DND-41 (cell line): ENCODE results near the gene MIDN.
A peak's percentile ranks its signal among the peaks of the same experiment; 100 is the strongest.

Source experiments
- ATAC-seq: fragments of 200-7000 bp; cut with Tn5 transposase; 3 replicates; pipeline ENCODE4 v1.9.1; 2021; ENCODE audit warnings: low read depth; ENCODE audit not compliant: insufficient read depth
- DNase-seq: peaks from one replicate; pipeline ENCODE4 v3.0.0-alpha.2; 2020
- H2AFZ ChIP-seq: 2 replicates; pipeline ENCODE4 v1.6.0; 2012; ENCODE audit warnings: low read depth, low read length
- H3K27ac ChIP-seq: 2 replicates; pipeline ENCODE4 v1.5.1; 2012; ENCODE audit warnings: low read length, inconsistent platforms
- H3K27me3 ChIP-seq: fragments of 200-600 bp; sonication (generic); 2 replicates; pipeline ENCODE4 v1.6.0; 2012; ENCODE audit warnings: low read length, mild to moderate bottlenecking, inconsistent platforms; ENCODE audit not compliant: insufficient read depth, poor library complexity
- H3K36me3 ChIP-seq: 2 replicates; pipeline ENCODE4 v1.5.1; 2012; ENCODE audit warnings: low read length, inconsistent platforms; ENCODE audit not compliant: insufficient read depth
- H3K4me1 ChIP-seq: 2 replicates; pipeline ENCODE4 v1.5.1; 2012; ENCODE audit warnings: mild to moderate bottlenecking, low read length; ENCODE audit not compliant: insufficient read depth
- H3K4me2 ChIP-seq: 2 replicates; pipeline ENCODE4 v1.6.0; 2012; ENCODE audit warnings: mild to moderate bottlenecking, moderate library complexity, low read length, inconsistent platforms; ENCODE audit not compliant: insufficient read depth
- H3K4me3 ChIP-seq, 2 experiments: fragments of 200-600 bp in 1 of 2; shearing (Covaris generic) in 1 of 2; 2 replicates each; pipeline ENCODE4 v1.5.1; 2012 to 2016; ENCODE audit warnings: inconsistent platforms in 2 of 2, low read length in 2 of 2, mild to moderate bottlenecking in 2 of 2, low read depth in 1 of 2, moderate library complexity in 1 of 2
- H3K79me2 ChIP-seq: 2 replicates; pipeline ENCODE4 v1.6.0; 2012; ENCODE audit warnings: low read length, inconsistent platforms; ENCODE audit not compliant: insufficient read depth
- H3K9ac ChIP-seq: 2 replicates; pipeline ENCODE4 v1.6.0; 2012; ENCODE audit warnings: low read depth, mild to moderate bottlenecking, inconsistent platforms, low read length, moderate library complexity
- H3K9me3 ChIP-seq: 2 replicates; pipeline ENCODE4 v1.5.1; 2012; ENCODE audit warnings: low read length, moderate library complexity, mild to moderate bottlenecking, inconsistent platforms; ENCODE audit not compliant: insufficient read depth, severe bottlenecking
- H4K20me1 ChIP-seq: 2 replicates; pipeline ENCODE4 v1.6.0; 2012; ENCODE audit warnings: low read length; ENCODE audit not compliant: insufficient read depth
- CTCF ChIP-seq: IDR thresholded peaks from 2 replicates; pipeline ENCODE4 v1.5.1; 2012; ENCODE audit warnings: borderline replicate concordance, low read length, moderate library complexity, mild to moderate bottlenecking; ENCODE audit not compliant: poor library complexity, severe bottlenecking; ENCODE audit errors: extremely low read depth
- EZH2 ChIP-seq: IDR thresholded peaks from 3 replicates; pipeline ENCODE4 v1.6.1; 2012; ENCODE audit warnings: borderline replicate concordance, low read depth, mild to moderate bottlenecking, moderate library complexity, low read length, inconsistent platforms; ENCODE audit not compliant: severe bottlenecking

The MIDN gene

GRCh38 chr19:1223018-1223855, 25.1 kb upstream of the MIDN start:
- Histone ChIP-seq H3K9ac (no peak overlapping the region), H2AFZ (no peak overlapping the region), H3K27me3 (no peaks in the 10 kb centered on the region), H3K4me2 (no peak overlapping the region), H3K9me3 (no peaks in the 10 kb centered on the region), H3K4me3 (no peak overlapping the region), H3K79me2 (peaks cover 17% of the 10 kb centered on the region), H3K4me1 (no peaks in the 10 kb centered on the region), H3K36me3 (peaks cover 85% of the 10 kb centered on the region), H4K20me1 (peaks cover 42% of the 10 kb centered on the region), H3K27ac (no peak overlapping the region)
- DNase-seq (peak; percentile 46), ATAC-seq (peak; percentile 44; the same call in 1 of the 3 replicates)
- TF ChIP-seq EZH2 (no peak), CTCF (peak; percentile 60)

- peaks cover 8% of the 10 kb centered on the region; the same call in 1 of the 2 replicates for H3K79me2 ChIP-seq
- no peaks in the 10 kb centered on the region for H3K4me1 ChIP-seq
- H3K36me3 ChIP-seq, result peaks cover 78% of the 10 kb centered on the region
- H4K20me1 ChIP-seq, result peaks cover 32% of the 10 kb centered on the region
- H3K9me3 ChIP-seq, result no peaks in the 10 kb centered on the region
- no peak overlapping the region for H3K4me2 ChIP-seq
- no peak overlapping the region for H3K9ac ChIP-seq
- TF ChIP-seq EZH2 (no peak), CTCF (no peak)
- H3K27ac ChIP-seq, result no peak overlapping the region
- no peak overlapping the region for H3K4me3 ChIP-seq
- ATAC-seq, result no peak
- no peak for DNase-seq
- H2AFZ ChIP-seq, result no peak overlapping the region
- H3K27me3 ChIP-seq, result no peaks in the 10 kb centered on the region
Observed at GRCh38 chr19:1224047-1224825, 24.1 kb upstream of the MIDN start.

- peaks cover 7% of the 10 kb centered on the region; the same call in 1 of the 2 replicates for H3K79me2 ChIP-seq
- peaks cover 76% of the 10 kb centered on the region for H3K36me3 ChIP-seq
- DNase-seq (no peak), ATAC-seq (no peak)
- no peaks in the 10 kb centered on the region for H3K9me3 ChIP-seq
- no peak overlapping the region for H3K27ac ChIP-seq
- no peak overlapping the region for H3K4me3 ChIP-seq
- no peak overlapping the region for H3K9ac ChIP-seq
- no peak overlapping the region for H2AFZ ChIP-seq
- H4K20me1 ChIP-seq, result peaks cover 31% of the 10 kb centered on the region
- no peak overlapping the region for H3K4me2 ChIP-seq
- H3K4me1 ChIP-seq, result no peaks in the 10 kb centered on the region
- TF ChIP-seq EZH2 (no peak), CTCF (no peak)
- H3K27me3 ChIP-seq, result no peaks in the 10 kb centered on the region
Observed at GRCh38 chr19:1224847-1225246, 23.5 kb upstream of the MIDN start.
